Activated B cell treated with CpG ODN at 0.5 μM for 24 hours (primary cell): ENCODE results near the gene PTPN14. TPM values are rescaled to one million over a fixed set of nuclear protein-coding genes. Genes with fewer than 3 reads are reported as not detected.

Experiments
- total RNA-seq: library from RNA; stranded (reverse); gene quantifications from 2 replicates; pipeline ENCODE4 v1.2.3, GENCODE V29; 2022

Gene PTPN14
- total RNA-seq, 1 donor from 2014 or later = not detected

Other genes with a start within 250 kb of the PTPN14 start
- 4.0 and 4.1 TPM in 2 replicates for gene CENPF, start 51.6 kb upstream of the PTPN14 start, total RNA-seq